NCI-H1930 (cell line): ENCODE data around the gene SYNDIG1L.

Experiments used
- DNase-seq, 2 experiments: peaks; one replicate each; lab custom pipeline; 2025; lab: John Stamatoyannopoulos, UW

The SYNDIG1L gene

DNA sequence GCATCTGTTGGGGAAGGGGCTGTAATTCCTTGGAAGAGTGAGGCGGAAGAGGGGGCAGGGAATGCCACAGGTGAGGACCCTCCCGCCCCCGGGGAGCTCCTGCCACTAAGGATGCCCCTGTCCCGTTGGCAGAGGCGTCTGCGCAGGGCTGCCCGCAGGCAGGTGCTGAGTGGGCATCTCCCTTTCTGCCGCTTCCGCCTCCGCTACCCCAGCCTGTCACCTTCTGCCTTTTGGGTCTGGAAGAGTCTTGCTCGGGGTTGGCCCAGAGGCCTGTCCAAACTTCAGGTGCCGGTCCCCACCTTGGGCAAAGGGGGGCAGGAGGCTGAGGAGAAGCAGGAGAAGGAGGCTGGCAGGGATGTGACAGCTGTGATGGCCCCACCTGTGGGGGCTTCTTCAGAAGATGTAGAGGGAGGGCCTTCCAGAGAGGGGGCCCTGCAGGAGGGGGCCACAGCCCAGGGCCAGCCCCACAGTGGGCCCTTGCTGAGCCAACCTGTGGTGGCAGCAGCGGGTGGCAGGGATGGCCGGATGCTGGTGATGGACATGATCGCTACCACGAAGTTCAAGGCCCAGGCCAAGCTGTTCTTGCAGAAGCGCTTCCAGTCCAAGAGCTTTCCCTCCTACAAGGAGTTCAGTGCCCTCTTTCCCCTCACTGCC, 67.7 kb downstream of the SYNDIG1L start:
- no peak for DNase-seq

DNA sequence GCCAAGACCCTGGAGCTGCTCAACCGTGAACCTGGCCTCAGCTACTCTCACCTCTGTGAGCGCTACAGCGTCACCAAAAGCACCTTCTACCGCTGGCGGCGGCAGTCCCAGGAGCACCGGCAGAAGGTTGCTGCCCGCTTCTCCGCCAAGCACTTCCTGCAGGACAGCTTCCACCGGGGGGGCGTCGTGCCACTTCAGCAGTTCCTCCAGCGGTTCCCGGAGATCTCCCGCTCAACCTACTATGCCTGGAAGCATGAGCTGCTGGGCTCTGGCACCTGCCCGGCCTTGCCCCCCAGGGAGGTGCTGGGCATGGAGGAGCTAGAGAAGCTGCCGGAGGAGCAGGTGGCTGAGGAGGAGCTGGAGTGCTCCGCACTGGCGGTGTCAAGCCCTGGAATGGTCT, 68.4 kb downstream of the SYNDIG1L start:
- no peak for DNase-seq

DNA sequence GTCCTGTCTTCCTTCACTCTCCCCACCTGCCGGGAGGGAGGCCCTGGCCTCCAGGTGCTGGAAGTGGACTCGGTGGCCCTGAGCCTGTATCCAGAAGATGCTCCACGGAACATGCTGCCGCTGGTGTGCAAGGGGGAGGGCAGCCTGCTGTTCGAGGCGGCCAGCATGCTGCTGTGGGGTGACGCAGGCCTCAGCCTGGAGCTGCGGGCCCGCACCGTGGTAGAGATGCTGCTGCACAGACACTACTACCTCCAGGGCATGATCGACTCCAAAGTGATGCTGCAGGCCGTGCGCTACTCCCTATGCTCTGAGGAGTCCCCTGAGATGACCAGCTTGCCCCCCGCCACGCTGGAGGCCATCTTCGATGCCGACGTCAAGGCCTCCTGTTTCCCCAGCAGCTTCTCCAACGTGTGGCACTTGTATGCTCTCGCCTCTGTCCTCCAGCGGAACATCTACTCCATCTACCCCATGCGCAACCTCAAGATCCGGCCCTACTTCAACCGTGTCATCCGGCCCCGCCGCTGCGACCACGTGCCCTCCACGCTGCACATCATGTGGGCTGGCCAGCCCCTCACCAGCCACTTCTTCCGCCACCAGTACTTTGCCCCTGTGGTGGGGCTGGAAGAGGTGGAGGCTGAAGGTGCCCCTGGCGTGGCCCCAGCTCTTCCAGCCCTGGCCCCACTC, 69.0 kb downstream of the SYNDIG1L start:
- DNase-seq = no peak
